Astrocyte of the cerebellum (primary cell): ENCODE data around the gene COL25A1.
"Not testable (repeated sequence)": the region's sequence is repeated elsewhere in the genome, so short reads cannot be mapped to it uniquely, and the experiment has no call there.

Experiments
- DNase-seq: peaks from one replicate; pipeline ENCODE4 v3.0.0-alpha.2; 2011; ENCODE audit warnings: low read depth
- H3K4me3 ChIP-seq: 2 replicates; pipeline ENCODE4 v1.5.1; 2011; ENCODE audit warnings: mild to moderate bottlenecking, low read depth, low read length, moderate library complexity
- in situ Hi-C: cut with HindIII; loops from 2 replicates; pipeline ENCODE4 v1.10.0; 2017; ENCODE audit warnings: low sequenced_read_pairs
- TF ChIP-seq, protein P1 (sequence below): IDR thresholded peaks from 2 replicates; pipeline ENCODE4 v1.5.1; 2012; ENCODE audit warnings: low read length, low read depth, moderate library complexity, mild to moderate bottlenecking; ENCODE audit errors: missing control alignments

The COL25A1 gene

GRCh38 chr4:109033993-109034392 lies 268.5 kb downstream of the COL25A1 start:
- in situ Hi-C loops = no loop called here
- H3K4me3 ChIP-seq = no peak overlapping the region
- TF ChIP-seq, protein P1, sequence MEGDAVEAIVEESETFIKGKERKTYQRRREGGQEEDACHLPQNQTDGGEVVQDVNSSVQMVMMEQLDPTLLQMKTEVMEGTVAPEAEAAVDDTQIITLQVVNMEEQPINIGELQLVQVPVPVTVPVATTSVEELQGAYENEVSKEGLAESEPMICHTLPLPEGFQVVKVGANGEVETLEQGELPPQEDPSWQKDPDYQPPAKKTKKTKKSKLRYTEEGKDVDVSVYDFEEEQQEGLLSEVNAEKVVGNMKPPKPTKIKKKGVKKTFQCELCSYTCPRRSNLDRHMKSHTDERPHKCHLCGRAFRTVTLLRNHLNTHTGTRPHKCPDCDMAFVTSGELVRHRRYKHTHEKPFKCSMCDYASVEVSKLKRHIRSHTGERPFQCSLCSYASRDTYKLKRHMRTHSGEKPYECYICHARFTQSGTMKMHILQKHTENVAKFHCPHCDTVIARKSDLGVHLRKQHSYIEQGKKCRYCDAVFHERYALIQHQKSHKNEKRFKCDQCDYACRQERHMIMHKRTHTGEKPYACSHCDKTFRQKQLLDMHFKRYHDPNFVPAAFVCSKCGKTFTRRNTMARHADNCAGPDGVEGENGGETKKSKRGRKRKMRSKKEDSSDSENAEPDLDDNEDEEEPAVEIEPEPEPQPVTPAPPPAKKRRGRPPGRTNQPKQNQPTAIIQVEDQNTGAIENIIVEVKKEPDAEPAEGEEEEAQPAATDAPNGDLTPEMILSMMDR = no peak
- DNase-seq = no peak

DNA sequence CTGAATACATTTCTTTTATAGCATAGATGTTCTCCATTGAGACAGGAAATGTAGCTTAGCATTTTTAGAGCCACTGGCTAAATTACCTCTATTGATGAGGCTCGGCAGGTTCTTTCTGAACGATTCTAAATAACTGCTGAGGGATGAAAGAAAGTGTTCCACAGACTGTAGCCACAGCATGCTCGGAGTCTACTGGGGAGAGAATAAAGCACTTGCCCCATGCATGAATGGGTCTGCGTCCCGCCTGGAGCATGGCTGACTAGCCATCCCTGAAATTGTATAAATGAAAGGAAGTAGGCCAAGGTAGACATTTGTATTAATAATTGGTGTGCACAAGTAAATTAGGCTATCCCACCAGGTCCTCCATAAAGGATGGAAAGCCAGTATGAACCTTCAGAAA lies 269.8 kb downstream of the COL25A1 start:
- H3K4me3 ChIP-seq = no peak overlapping the region
- in situ Hi-C loops = no loop called here
- TF ChIP-seq, protein P1 = no peak
- no peak for DNase-seq

DNA sequence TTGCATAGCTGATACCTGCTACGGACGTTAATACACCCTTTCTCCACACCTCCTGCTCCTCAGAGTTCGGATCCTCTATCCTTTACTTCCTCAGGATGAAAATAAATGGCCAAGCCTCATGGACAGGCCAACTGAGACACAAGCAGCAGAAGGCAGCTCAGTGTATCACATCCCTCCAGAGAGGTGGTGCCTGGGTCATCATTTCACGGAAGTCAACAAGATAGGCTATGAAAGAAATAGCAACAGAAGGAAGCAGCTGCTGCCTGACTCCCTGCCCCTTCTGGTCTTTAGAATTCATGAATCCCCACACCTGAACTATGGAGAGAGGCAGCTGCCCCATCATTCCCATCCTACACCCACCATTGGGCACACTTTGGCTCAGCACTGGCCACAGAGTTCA lies 272.5 kb downstream of the COL25A1 start:
- H3K4me3 ChIP-seq = no peak overlapping the region
- DNase-seq = no peak
- TF ChIP-seq, protein P1 = no peak
- in situ Hi-C loops = no loop called here

DNA sequence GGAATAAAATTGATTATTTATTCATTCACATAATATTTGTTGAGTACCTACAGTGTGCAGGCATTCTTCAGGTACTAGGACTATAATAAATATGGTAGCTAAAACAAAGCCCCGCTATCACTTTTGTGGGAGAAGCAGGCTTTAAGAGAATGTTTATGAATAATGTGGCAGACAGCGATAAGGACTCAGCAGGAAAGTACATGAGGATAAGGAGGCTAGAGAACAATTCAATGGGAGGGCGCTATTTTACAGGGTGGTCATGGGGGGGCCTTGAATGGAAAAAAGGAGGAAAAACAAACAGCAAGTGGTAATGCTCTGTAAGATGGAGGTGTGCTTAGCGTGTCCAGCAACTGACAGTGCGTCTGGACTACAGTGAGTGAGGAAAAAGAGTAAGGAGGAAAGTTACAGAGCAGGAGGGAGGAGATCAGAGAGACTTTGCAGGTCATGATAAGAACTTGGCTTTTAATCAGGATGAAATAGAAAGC lies 275.4 kb downstream of the COL25A1 start:
- TF ChIP-seq, protein P1 = no peak
- in situ Hi-C loops = no loop called here
- no peak for DNase-seq
- no peak overlapping the region for H3K4me3 ChIP-seq

DNA sequence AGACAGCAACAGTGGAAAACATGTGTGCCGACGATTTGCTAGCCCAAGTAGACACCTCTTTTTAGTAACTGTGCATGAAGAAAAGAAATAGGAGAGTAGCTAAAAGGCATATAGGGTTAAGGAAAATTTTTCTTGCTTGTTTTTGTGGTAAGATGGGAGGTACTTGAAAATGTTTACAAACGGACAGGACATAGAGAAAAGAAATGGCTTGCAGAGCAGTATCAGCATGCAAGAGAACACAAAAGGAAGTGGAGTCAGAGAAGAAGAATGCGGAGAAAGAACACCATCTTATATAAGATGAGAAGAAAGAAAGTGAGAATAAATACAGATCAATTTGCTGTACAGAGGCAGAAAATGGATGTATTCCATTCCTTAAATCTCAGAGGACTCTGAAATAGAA lies 275.9 kb downstream of the COL25A1 start:
- DNase-seq = no peak
- TF ChIP-seq, protein P1 = no peak
- no peak overlapping the region for H3K4me3 ChIP-seq

GRCh38 chr4:109025471-109026076 lies 276.9 kb downstream of the COL25A1 start:
- DNase-seq = no peak
- in situ Hi-C loops = no loop called here
- TF ChIP-seq, protein P1 = no peak
- H3K4me3 ChIP-seq = no peak overlapping the region

More for the DNA sequence above, 275.9 kb downstream of the COL25A1 start:
- in situ Hi-C loops = no loop called here

DNA sequence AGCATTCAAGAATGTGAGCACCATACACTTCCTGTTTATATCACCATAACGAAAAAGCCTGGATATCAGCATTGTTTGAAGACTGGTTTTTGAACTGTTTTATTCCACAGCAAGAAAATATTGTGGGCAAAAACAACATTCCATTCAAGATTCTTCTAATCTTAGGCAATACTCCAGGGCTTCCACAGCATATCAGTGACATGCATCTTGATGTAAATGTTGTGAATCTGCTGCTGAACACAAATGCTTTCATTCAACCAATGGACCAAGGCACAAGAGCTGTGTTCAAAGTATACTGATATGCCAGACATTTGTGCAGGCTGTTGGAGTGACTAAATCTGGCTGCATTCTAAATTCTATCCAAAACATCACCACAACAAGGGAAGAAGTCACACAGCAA lies 279.5 kb downstream of the COL25A1 start:
- in situ Hi-C loops = no loop called here
- no peak overlapping the region for H3K4me3 ChIP-seq
- no peak for DNase-seq
- TF ChIP-seq, protein P1 = no peak

DNA sequence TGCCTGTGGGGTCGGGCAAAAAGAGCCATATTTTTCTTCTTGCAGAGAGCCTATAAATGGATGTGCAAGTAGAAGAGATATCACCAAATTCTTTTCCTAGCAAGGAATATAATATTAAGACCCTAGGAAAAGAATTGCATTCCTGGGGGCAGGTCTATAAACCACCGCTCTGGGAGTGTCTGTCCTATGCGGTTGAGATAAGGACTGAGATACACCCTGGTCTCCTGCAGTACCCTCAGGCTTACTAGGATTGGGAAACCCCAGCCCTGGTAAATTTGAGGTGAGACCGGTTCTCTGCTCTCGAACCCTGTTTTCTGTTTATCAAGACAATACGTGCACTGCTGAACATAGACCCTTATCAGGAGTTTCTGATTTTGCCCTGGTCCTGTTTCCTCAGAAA lies 280.8 kb downstream of the COL25A1 start:
- DNase-seq, in situ Hi-C loops, H3K4me3 ChIP-seq: not testable (repeated sequence)
